ENCODE data around the gene CDH3. TPM values are rescaled to one million over a fixed set of nuclear protein-coding genes. Genes with fewer than 3 reads are reported as not detected.

Gene CDH3
- total RNA-seq, 4 donors from 2014 or later: 0.32 to 2.0 TPM; not detected in 2

DNA sequence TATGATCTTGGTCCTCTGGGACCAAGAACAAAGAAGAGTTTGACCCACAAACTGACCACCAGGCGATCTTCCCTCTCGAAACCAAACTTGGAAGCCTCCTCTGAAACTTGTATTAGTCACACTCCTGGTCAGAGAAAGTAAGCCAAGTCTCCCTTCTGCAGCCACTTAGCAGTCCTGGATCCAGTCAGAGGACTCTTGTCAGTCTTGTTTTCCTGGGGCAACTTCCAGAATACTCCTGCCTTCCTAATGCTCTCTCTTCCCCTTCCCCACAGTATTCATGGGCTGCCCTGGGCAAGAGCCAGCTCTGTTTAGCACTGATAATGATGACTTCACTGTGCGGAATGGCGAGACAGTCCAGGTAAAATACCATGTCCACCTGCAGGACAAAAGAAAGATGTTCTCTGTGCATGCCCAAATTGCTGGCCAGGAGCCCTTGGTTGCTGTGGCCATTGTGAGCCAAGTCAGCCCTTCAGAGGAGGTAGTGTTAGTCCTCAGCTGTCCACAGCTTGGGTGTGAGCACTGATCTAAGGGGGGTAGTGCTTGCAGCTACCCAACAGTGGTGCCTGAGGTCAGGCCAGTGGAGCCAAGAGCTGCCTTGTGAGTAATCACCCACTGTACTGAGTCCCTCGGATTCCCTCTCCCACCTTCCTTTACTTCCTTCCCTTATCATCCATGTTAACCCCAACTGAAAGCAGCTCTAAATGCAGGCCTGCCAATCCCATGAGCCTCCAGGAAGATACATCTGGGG lies 31.2 kb downstream of the CDH3 start:
- in situ Hi-C loops (cut with MboI; ENCODE audit: low pct_ligation_motif_present in 1 of 4, low pct_unique_long_range_greater_than_20kb in 1 of 4, low sequenced_read_pairs in 3 of 4): no loop called here
- DNase-seq: no peak
- 72 to 76% methylated on average over 3 to 5 of the region's 5 CpGs for WGBS, 2 donors (ENCODE audit: low coverage in 1 of 2)

GRCh38 chr16:68681038-68681437 lies 35.9 kb downstream of the CDH3 start:
- H3K27ac ChIP-seq: no peak overlapping the region
- H3K4me3 ChIP-seq: no peak overlapping the region
- WGBS, 2 donors (ENCODE audit: low coverage in 1 of 2): 81 to 95% methylated on average over 2 of the region's 2 CpGs
- H3K36me3 ChIP-seq: no peaks in the 10 kb centered on the region
- H3K4me1 ChIP-seq: no peaks in the 10 kb centered on the region
- TF ChIP-seq POLR2A (IDR thresholded peaks at IDR 0.05): no peak
- no peak for TF ChIP-seq POLR2AphosphoS5 (IDR thresholded peaks at IDR 0.05)
- TF ChIP-seq EP300 (IDR thresholded peaks at IDR 0.05; ENCODE audit: low read depth): no peak
- no peak for TF ChIP-seq CTCF (IDR thresholded peaks at IDR 0.05)
- intact Hi-C loops (cut with DNase I; ENCODE audit: low total_unique reads): no loop called here
- no peaks in the 10 kb centered on the region for H3K9me3 ChIP-seq
- no peaks in the 10 kb centered on the region for H3K27me3 ChIP-seq
- no peak for DNase-seq
- in situ Hi-C loops (cut with MboI; ENCODE audit: low pct_ligation_motif_present in 1 of 4, low pct_unique_long_range_greater_than_20kb in 1 of 4, low sequenced_read_pairs in 3 of 4): no loop called here

More for the DNA sequence above, 31.2 kb downstream of the CDH3 start:
- no peak overlapping the region for H3K27ac ChIP-seq
- no peak overlapping the region for H3K4me3 ChIP-seq
- TF ChIP-seq CTCF (IDR thresholded peaks at IDR 0.05) (no peak), EP300 (IDR thresholded peaks at IDR 0.05; ENCODE audit: low read depth) (no peak), POLR2AphosphoS5 (IDR thresholded peaks at IDR 0.05) (no peak), POLR2A (IDR thresholded peaks at IDR 0.05) (no peak)
- H3K9me3 ChIP-seq: no peaks in the 10 kb centered on the region
- no peaks in the 10 kb centered on the region for H3K27me3 ChIP-seq
- H3K4me1 ChIP-seq: no peaks in the 10 kb centered on the region
- intact Hi-C loops (cut with DNase I; ENCODE audit: low total_unique reads): no loop called here
- no peaks in the 10 kb centered on the region for H3K36me3 ChIP-seq

GRCh38 chr16:68685685-68686478 lies 40.8 kb downstream of the CDH3 start:
- intact Hi-C loops (cut with DNase I; ENCODE audit: low total_unique reads): no loop called here
- no peaks in the 10 kb centered on the region for H3K4me1 ChIP-seq
- TF ChIP-seq CTCF (IDR thresholded peaks at IDR 0.05) (no peak), EP300 (IDR thresholded peaks at IDR 0.05; ENCODE audit: low read depth) (no peak), POLR2AphosphoS5 (IDR thresholded peaks at IDR 0.05) (no peak), POLR2A (IDR thresholded peaks at IDR 0.05) (no peak)
- no peaks in the 10 kb centered on the region for H3K9me3 ChIP-seq
- no peak overlapping the region for H3K27ac ChIP-seq
- no peaks in the 10 kb centered on the region for H3K27me3 ChIP-seq
- H3K4me3 ChIP-seq: no peak overlapping the region
- in situ Hi-C loops (cut with MboI; ENCODE audit: low pct_ligation_motif_present in 1 of 4, low pct_unique_long_range_greater_than_20kb in 1 of 4, low sequenced_read_pairs in 3 of 4): no loop called here
- H3K36me3 ChIP-seq: no peaks in the 10 kb centered on the region
- WGBS, 2 donors (ENCODE audit: low coverage in 1 of 2): 77 to 91% methylated on average over 6 to 22 of the region's 22 CpGs
- no peak for DNase-seq

GRCh38 chr16:68686905-68687304 lies 41.8 kb downstream of the CDH3 start:
- H3K4me1 ChIP-seq: no peaks in the 10 kb centered on the region
- H3K27me3 ChIP-seq: no peaks in the 10 kb centered on the region
- intact Hi-C loops (cut with DNase I; ENCODE audit: low total_unique reads): no loop called here
- no peak overlapping the region for H3K4me3 ChIP-seq
- 94% methylated on average over 5 of the region's 5 CpGs; no CpG with 5 or more reads in 1 of the 2 donors for WGBS, 2 donors (ENCODE audit: low coverage in 1 of 2)
- no peak overlapping the region for H3K27ac ChIP-seq
- in situ Hi-C loops (cut with MboI; ENCODE audit: low pct_ligation_motif_present in 1 of 4, low pct_unique_long_range_greater_than_20kb in 1 of 4, low sequenced_read_pairs in 3 of 4): no loop called here
- TF ChIP-seq CTCF (IDR thresholded peaks at IDR 0.05): no peak
- no peak for TF ChIP-seq POLR2A (IDR thresholded peaks at IDR 0.05)
- TF ChIP-seq EP300 (IDR thresholded peaks at IDR 0.05; ENCODE audit: low read depth): no peak
- TF ChIP-seq POLR2AphosphoS5 (IDR thresholded peaks at IDR 0.05): no peak
- no peaks in the 10 kb centered on the region for H3K9me3 ChIP-seq
- no peak for DNase-seq
- H3K36me3 ChIP-seq: no peaks in the 10 kb centered on the region

All from transverse colon (tissue), 4 donors.